ENCODE data around the gene NFS1.
"Not testable (repeated sequence)": the region's sequence is repeated elsewhere in the genome, so short reads cannot be mapped to it uniquely, and the experiment has no call there.

NFS1 gene

GRCh38 chr20:35729836-35730582, 30.9 kb upstream of the NFS1 start:
- no peak overlapping the region for H3K4me3 Mint-ChIP-seq
- H3K9me3 Mint-ChIP-seq, result no peaks in the 10 kb centered on the region
- peaks cover 74% of the 10 kb centered on the region for H3K36me3 Mint-ChIP-seq (ENCODE audit: low read depth)
- peaks cover 4% of the 10 kb centered on the region for H3K4me1 Mint-ChIP-seq
- no peak overlapping the region for H3K27ac Mint-ChIP-seq
- TF ChIP-seq CTCF (IDR thresholded peaks at IDR 0.05), result no peak
- H3K27me3 Mint-ChIP-seq (ENCODE audit: low read depth, poor library complexity), result no peaks in the 10 kb centered on the region
- DNase-seq, result no peak

- no peak for DNase-seq
- Mint-ChIP-seq H3K4me3 (no peak overlapping the region), H3K9me3 (no peaks in the 10 kb centered on the region), H3K27me3 (ENCODE audit: low read depth, poor library complexity) (no peaks in the 10 kb centered on the region), H3K4me1 (peaks cover 1% of the 10 kb centered on the region), H3K36me3 (ENCODE audit: low read depth) (peaks cover 74% of the 10 kb centered on the region), H3K27ac (no peak overlapping the region)
- TF ChIP-seq CTCF (IDR thresholded peaks at IDR 0.05), result no peak
Measured at GRCh38 chr20:35729283-35729807, 30.2 kb upstream of the NFS1 start.

- H3K36me3 Mint-ChIP-seq (ENCODE audit: low read depth), result peaks cover 74% of the 10 kb centered on the region
- no peaks in the 10 kb centered on the region for H3K27me3 Mint-ChIP-seq (ENCODE audit: low read depth, poor library complexity)
- no peaks in the 10 kb centered on the region for H3K9me3 Mint-ChIP-seq
- no peak for TF ChIP-seq CTCF (IDR thresholded peaks at IDR 0.05)
- H3K4me1 Mint-ChIP-seq, result no peaks in the 10 kb centered on the region
- H3K4me3 Mint-ChIP-seq, result no peak overlapping the region
- H3K27ac Mint-ChIP-seq, result no peak overlapping the region
- DNase-seq, result no peak
Measured at GRCh38 chr20:35726842-35727711, 27.9 kb upstream of the NFS1 start.

GRCh38 chr20:35724321-35725230, 25.4 kb upstream of the NFS1 start:
- no peaks in the 10 kb centered on the region for H3K27me3 Mint-ChIP-seq (ENCODE audit: low read depth, poor library complexity)
- no peak for DNase-seq
- no peak overlapping the region for H3K27ac Mint-ChIP-seq
- H3K4me3 Mint-ChIP-seq, result no peak overlapping the region
- no peaks in the 10 kb centered on the region for H3K9me3 Mint-ChIP-seq
- TF ChIP-seq CTCF (IDR thresholded peaks at IDR 0.05), result no peak
- H3K4me1 Mint-ChIP-seq, result no peaks in the 10 kb centered on the region
- peaks cover 77% of the 10 kb centered on the region for H3K36me3 Mint-ChIP-seq (ENCODE audit: low read depth)

- not testable (repeated sequence) for H3K4me3 Mint-ChIP-seq; H3K27ac Mint-ChIP-seq; H3K9me3 Mint-ChIP-seq; H3K4me1 Mint-ChIP-seq; H3K27me3 Mint-ChIP-seq (ENCODE audit: low read depth, poor library complexity); DNase-seq
- H3K36me3 Mint-ChIP-seq (ENCODE audit: low read depth), result peaks cover 79% of the 10 kb centered on the region
Measured at GRCh38 chr20:35723652-35724320, 24.6 kb upstream of the NFS1 start.

GRCh38 chr20:35723275-35723639, 24.1 kb upstream of the NFS1 start:
- H3K36me3 Mint-ChIP-seq (ENCODE audit: low read depth), result peaks cover 80% of the 10 kb centered on the region
- H3K27me3 Mint-ChIP-seq (ENCODE audit: low read depth, poor library complexity); H3K9me3 Mint-ChIP-seq; H3K4me3 Mint-ChIP-seq; DNase-seq; H3K4me1 Mint-ChIP-seq; H3K27ac Mint-ChIP-seq: not testable (repeated sequence)
